ENCODE measurements around the gene FAM83C. TPM values are rescaled to one million over a fixed set of nuclear protein-coding genes. Genes with fewer than 3 reads are reported as not detected.

The FAM83C gene
- total RNA-seq, 2 experiments from 2014 or later = not detected

GRCh38 chr20:35297155-35297554 lies 4.9 kb upstream of the FAM83C start:
- ChIA-PET CTCF (ENCODE audit: unreplicated experiment) (no interaction called here), POLR2A (interaction anchor here (2.2 kb wide), 1 partner anchor 10 kb away, joined by 8 read pairs; no protein-coding TSS in a partner anchor)
- no peaks in the 10 kb centered on the region for H4K20me1 ChIP-seq (ENCODE audit: insufficient read depth, low read length)
- no TSS peak for BruUV-seq (replicated peaks)
- H3K4me2 ChIP-seq (ENCODE audit: low read length) = no peak overlapping the region
- H3K79me2 ChIP-seq (ENCODE audit: insufficient read depth, low read depth, low read length) = no peaks in the 10 kb centered on the region
- no peak overlapping the region for H3K27ac ChIP-seq (ENCODE audit: low read depth, low read length, poor library complexity, severe bottlenecking)
- no peaks in the 10 kb centered on the region for H3K9me3 ChIP-seq (ENCODE audit: low read length)
- no peaks in the 10 kb centered on the region for H3K4me1 ChIP-seq (ENCODE audit: insufficient read depth, low read length, poor library complexity, severe bottlenecking)
- no peak for DNase-seq (ENCODE audit: low spot score)
- intact Hi-C loops (cut with micrococcal nuclease; ENCODE audit: unreplicated experiment) = no loop called here
- H2AFZ ChIP-seq (ENCODE audit: low read length) = no peak overlapping the region
- no peak overlapping the region for H3K4me3 ChIP-seq (ENCODE audit: low read depth, low read length, poor library complexity, severe bottlenecking)
- no peaks in the 10 kb centered on the region for H3K36me3 ChIP-seq (ENCODE audit: insufficient read depth, low read length)
- TF ChIP-seq CTCF (conservative IDR thresholded peaks at IDR 0.05; ENCODE audit: low read length) (no peak), EZH2phosphoT487 (IDR thresholded peaks at IDR 0.05; ENCODE audit: borderline replicate concordance, low read depth, low read length) (no peak)
- no peaks in the 10 kb centered on the region for H3K9me2 ChIP-seq (ENCODE audit: insufficient read depth, low read length)

- CTCF ChIA-PET (ENCODE audit: unreplicated experiment) = no interaction called here
- BruUV-seq (replicated peaks) = no TSS peak
- Histone ChIP-seq H3K9me3 (ENCODE audit: low read length) (no peaks in the 10 kb centered on the region), H3K36me3 (ENCODE audit: insufficient read depth, low read length) (no peaks in the 10 kb centered on the region), H3K27ac (ENCODE audit: low read depth, low read length, poor library complexity, severe bottlenecking) (no peak overlapping the region), H2AFZ (ENCODE audit: low read length) (no peak overlapping the region), H4K20me1 (ENCODE audit: insufficient read depth, low read length) (no peaks in the 10 kb centered on the region), H3K79me2 (ENCODE audit: insufficient read depth, low read depth, low read length) (no peaks in the 10 kb centered on the region), H3K4me1 (ENCODE audit: insufficient read depth, low read length, poor library complexity, severe bottlenecking) (no peaks in the 10 kb centered on the region), H3K4me3 (ENCODE audit: low read depth, low read length, poor library complexity, severe bottlenecking) (no peak overlapping the region), H3K4me2 (ENCODE audit: low read length) (no peak overlapping the region), H3K9me2 (ENCODE audit: insufficient read depth, low read length) (no peaks in the 10 kb centered on the region)
- POLR2A ChIA-PET = no interaction called here
- intact Hi-C loops (cut with micrococcal nuclease; ENCODE audit: unreplicated experiment) = no loop called here
- TF ChIP-seq EZH2phosphoT487 (IDR thresholded peaks at IDR 0.05; ENCODE audit: borderline replicate concordance, low read depth, low read length) = no peak
- TF ChIP-seq CTCF (conservative IDR thresholded peaks at IDR 0.05; ENCODE audit: low read length) = no peak
- no peak for DNase-seq (ENCODE audit: low spot score)
Measured at GRCh38 chr20:35296101-35296554, 3.9 kb upstream of the FAM83C start.

- Histone ChIP-seq H4K20me1 (ENCODE audit: insufficient read depth, low read length) (no peaks in the 10 kb centered on the region), H3K4me1 (ENCODE audit: insufficient read depth, low read length, poor library complexity, severe bottlenecking) (no peaks in the 10 kb centered on the region), H3K79me2 (ENCODE audit: insufficient read depth, low read depth, low read length) (no peaks in the 10 kb centered on the region), H3K9me3 (ENCODE audit: low read length) (no peaks in the 10 kb centered on the region), H3K9me2 (ENCODE audit: insufficient read depth, low read length) (no peaks in the 10 kb centered on the region), H3K4me2 (ENCODE audit: low read length) (no peak overlapping the region), H3K36me3 (ENCODE audit: insufficient read depth, low read length) (no peaks in the 10 kb centered on the region), H3K27ac (ENCODE audit: low read depth, low read length, poor library complexity, severe bottlenecking) (no peak overlapping the region), H2AFZ (ENCODE audit: low read length) (no peak overlapping the region), H3K4me3 (ENCODE audit: low read depth, low read length, poor library complexity, severe bottlenecking) (no peak overlapping the region)
- DNase-seq (ENCODE audit: low spot score) = no peak
- intact Hi-C loops (cut with micrococcal nuclease; ENCODE audit: unreplicated experiment) = no loop called here
- POLR2A ChIA-PET = no interaction called here
- BruUV-seq (replicated peaks) = no TSS peak
- CTCF ChIA-PET (ENCODE audit: unreplicated experiment) = no interaction called here
- TF ChIP-seq CTCF (conservative IDR thresholded peaks at IDR 0.05; ENCODE audit: low read length) (no peak), EZH2phosphoT487 (IDR thresholded peaks at IDR 0.05; ENCODE audit: borderline replicate concordance, low read depth, low read length) (no peak)
Measured at GRCh38 chr20:35295674-35296073, 3.4 kb upstream of the FAM83C start.

All from OCI-LY7 (cell line).